Osteoblast (primary cell): ENCODE measurements around the gene ZNF397. TPM values are rescaled to one million over a fixed set of nuclear protein-coding genes. Genes with fewer than 3 reads are reported as not detected.

Experiments used
- DNase-seq: peaks from one replicate; pipeline ENCODE4 v3.0.0; 2011; ENCODE audit warnings: low spot score, mixed read lengths; ENCODE audit not compliant: insufficient read length; ENCODE audit errors: missing footprints
- H2AFZ ChIP-seq: 2 replicates; pipeline ENCODE4 v1.6.0; 2011; ENCODE audit warnings: mild to moderate bottlenecking, low read length
- H3K27ac ChIP-seq: 2 replicates; pipeline ENCODE4 v1.5.1; 2011; ENCODE audit warnings: mild to moderate bottlenecking, low read depth, low read length, moderate library complexity
- H3K27me3 ChIP-seq: 2 replicates; pipeline ENCODE4 v1.6.0; 2012; ENCODE audit warnings: mild to moderate bottlenecking, control low read depth, inconsistent platforms, low read length, moderate library complexity; ENCODE audit not compliant: insufficient read depth
- H3K36me3 ChIP-seq: 2 replicates; pipeline ENCODE4 v1.5.1; 2011; ENCODE audit warnings: mild to moderate bottlenecking, low read length, control low read depth, moderate library complexity; ENCODE audit not compliant: insufficient read depth
- H3K4me1 ChIP-seq: 2 replicates; pipeline ENCODE4 v1.5.1; 2011; ENCODE audit warnings: mild to moderate bottlenecking, low read length, control low read depth, moderate library complexity; ENCODE audit not compliant: insufficient read depth
- H3K4me2 ChIP-seq: 2 replicates; pipeline ENCODE4 v1.6.0; 2011; ENCODE audit warnings: mild to moderate bottlenecking, low read length; ENCODE audit not compliant: insufficient read depth
- H3K4me3 ChIP-seq: fragments of 200-600 bp; sonication (generic); 3 replicates; pipeline ENCODE4 v1.5.1; 2012; ENCODE audit warnings: mild to moderate bottlenecking, low read length, inconsistent platforms; ENCODE audit not compliant: insufficient read depth
- H3K79me2 ChIP-seq: 2 replicates; pipeline ENCODE4 v1.6.0; 2012; ENCODE audit warnings: mild to moderate bottlenecking, low read length, control low read depth, inconsistent platforms; ENCODE audit not compliant: insufficient read depth
- H3K9me3 ChIP-seq: 2 replicates; pipeline ENCODE4 v1.5.1; 2011; ENCODE audit warnings: low read depth, low read length, control low read depth
- H4K20me1 ChIP-seq: 2 replicates; pipeline ENCODE4 v1.6.0; 2012; ENCODE audit warnings: mild to moderate bottlenecking, low read length, control low read depth; ENCODE audit not compliant: insufficient read depth
- total RNA-seq: library from RNA; depleted of rRNA; stranded (reverse); fragments of >200 nt; gene quantifications from 2 replicates; pipeline ENCODE4 v1.2.3, GENCODE V29; 2012
- TF ChIP-seq, protein P1 (sequence below): IDR thresholded peaks from 2 replicates; pipeline ENCODE4 v1.5.1; 2011; ENCODE audit warnings: mild to moderate bottlenecking, low read depth, low read length, moderate library complexity; ENCODE audit errors: extremely low read depth

Gene ZNF397
- total RNA-seq, 1 donor = 14.1 TPM

DNA sequence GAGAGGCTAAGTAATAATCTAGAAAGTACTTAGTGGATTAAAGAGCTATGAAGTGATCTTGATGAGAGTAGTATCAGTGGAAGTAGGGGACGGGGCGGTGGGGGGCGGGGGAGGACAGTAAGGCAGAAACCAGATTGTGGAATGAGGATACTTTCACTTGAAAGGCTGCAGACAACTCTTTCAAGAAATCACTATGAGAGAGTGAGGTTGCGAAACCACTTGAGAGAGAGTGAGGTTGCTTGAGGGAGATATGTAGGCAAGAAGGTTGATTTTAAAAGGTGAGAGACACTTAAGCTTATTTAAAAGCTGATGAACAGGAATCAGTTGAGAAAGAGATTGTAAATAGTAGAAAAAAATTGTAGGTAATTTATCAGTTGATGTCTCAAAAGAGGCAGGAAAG, 3.8 kb downstream of the ZNF397 start:
- DNase-seq = no peak
- peaks cover 67% of the 10 kb centered on the region for H3K36me3 ChIP-seq
- H4K20me1 ChIP-seq = no peaks in the 10 kb centered on the region
- H3K27me3 ChIP-seq = no peaks in the 10 kb centered on the region
- no peak overlapping the region for H3K4me2 ChIP-seq
- no peak overlapping the region for H2AFZ ChIP-seq
- peaks cover 10% of the 10 kb centered on the region for H3K79me2 ChIP-seq
- peaks cover 6% of the 10 kb centered on the region for H3K4me1 ChIP-seq
- no peak overlapping the region for H3K4me3 ChIP-seq
- H3K27ac ChIP-seq = no peak overlapping the region
- H3K9me3 ChIP-seq = peaks cover 35% of the 10 kb centered on the region
- TF ChIP-seq, protein P1, sequence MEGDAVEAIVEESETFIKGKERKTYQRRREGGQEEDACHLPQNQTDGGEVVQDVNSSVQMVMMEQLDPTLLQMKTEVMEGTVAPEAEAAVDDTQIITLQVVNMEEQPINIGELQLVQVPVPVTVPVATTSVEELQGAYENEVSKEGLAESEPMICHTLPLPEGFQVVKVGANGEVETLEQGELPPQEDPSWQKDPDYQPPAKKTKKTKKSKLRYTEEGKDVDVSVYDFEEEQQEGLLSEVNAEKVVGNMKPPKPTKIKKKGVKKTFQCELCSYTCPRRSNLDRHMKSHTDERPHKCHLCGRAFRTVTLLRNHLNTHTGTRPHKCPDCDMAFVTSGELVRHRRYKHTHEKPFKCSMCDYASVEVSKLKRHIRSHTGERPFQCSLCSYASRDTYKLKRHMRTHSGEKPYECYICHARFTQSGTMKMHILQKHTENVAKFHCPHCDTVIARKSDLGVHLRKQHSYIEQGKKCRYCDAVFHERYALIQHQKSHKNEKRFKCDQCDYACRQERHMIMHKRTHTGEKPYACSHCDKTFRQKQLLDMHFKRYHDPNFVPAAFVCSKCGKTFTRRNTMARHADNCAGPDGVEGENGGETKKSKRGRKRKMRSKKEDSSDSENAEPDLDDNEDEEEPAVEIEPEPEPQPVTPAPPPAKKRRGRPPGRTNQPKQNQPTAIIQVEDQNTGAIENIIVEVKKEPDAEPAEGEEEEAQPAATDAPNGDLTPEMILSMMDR = no peak

DNA sequence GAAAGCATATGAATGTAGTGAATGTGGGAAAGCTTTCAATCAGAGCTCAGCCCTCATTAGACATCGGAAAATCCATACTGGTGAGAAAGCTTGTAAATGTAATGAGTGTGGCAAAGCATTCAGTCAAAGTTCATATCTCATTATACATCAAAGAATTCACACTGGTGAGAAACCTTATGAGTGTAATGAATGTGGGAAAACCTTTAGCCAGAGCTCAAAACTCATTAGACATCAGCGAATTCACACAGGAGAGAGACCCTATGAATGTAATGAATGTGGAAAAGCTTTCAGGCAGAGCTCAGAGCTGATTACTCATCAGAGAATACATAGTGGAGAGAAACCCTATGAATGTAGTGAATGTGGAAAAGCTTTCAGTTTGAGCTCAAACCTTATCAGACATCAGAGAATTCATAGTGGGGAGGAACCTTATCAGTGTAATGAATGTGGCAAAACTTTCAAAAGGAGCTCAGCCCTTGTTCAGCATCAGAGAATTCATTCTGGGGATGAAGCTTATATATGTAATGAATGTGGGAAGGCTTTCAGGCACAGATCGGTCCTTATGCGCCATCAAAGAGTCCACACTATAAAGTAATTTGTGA, 5.0 kb downstream of the ZNF397 start:
- Histone ChIP-seq H3K27me3 (no peaks in the 10 kb centered on the region), H2AFZ (no peak overlapping the region), H4K20me1 (no peaks in the 10 kb centered on the region), H3K4me3 (no peak overlapping the region), H3K4me1 (peaks cover 3% of the 10 kb centered on the region), H3K27ac (no peak overlapping the region), H3K4me2 (no peak overlapping the region), H3K36me3 (peaks cover 67% of the 10 kb centered on the region), H3K9me3 (peaks cover 35% of the 10 kb centered on the region), H3K79me2 (peaks cover 10% of the 10 kb centered on the region)
- no peak for DNase-seq
- TF ChIP-seq, protein P1 = no peak

DNA sequence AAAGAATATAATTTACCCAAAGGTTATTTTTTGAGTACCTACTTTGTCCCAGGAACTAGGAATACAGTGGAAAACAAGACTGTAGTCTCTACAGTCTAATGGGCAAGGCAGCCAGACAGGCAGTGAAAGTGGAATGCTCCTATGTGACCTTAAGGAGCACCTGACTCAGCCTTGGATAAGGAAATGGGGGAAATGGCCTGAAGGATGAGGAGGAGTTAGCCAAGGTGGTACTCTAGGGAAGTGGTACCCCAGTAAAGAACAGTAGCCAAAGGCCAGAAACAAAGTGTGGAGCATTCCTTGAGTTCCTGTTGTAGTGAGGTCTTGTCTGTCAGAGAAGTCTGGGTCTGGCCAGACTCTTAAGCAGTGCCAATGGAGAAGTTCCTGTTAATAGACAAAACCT, 6.0 kb downstream of the ZNF397 start:
- Histone ChIP-seq H2AFZ (no peak overlapping the region), H3K9me3 (peaks cover 36% of the 10 kb centered on the region), H3K4me1 (peaks cover 3% of the 10 kb centered on the region), H3K36me3 (peaks cover 67% of the 10 kb centered on the region), H3K27me3 (no peaks in the 10 kb centered on the region), H3K27ac (no peak overlapping the region), H3K4me3 (no peak overlapping the region), H3K4me2 (no peak overlapping the region), H4K20me1 (no peaks in the 10 kb centered on the region), H3K79me2 (peaks cover 6% of the 10 kb centered on the region)
- no peak for DNase-seq
- TF ChIP-seq, protein P1 = no peak

DNA sequence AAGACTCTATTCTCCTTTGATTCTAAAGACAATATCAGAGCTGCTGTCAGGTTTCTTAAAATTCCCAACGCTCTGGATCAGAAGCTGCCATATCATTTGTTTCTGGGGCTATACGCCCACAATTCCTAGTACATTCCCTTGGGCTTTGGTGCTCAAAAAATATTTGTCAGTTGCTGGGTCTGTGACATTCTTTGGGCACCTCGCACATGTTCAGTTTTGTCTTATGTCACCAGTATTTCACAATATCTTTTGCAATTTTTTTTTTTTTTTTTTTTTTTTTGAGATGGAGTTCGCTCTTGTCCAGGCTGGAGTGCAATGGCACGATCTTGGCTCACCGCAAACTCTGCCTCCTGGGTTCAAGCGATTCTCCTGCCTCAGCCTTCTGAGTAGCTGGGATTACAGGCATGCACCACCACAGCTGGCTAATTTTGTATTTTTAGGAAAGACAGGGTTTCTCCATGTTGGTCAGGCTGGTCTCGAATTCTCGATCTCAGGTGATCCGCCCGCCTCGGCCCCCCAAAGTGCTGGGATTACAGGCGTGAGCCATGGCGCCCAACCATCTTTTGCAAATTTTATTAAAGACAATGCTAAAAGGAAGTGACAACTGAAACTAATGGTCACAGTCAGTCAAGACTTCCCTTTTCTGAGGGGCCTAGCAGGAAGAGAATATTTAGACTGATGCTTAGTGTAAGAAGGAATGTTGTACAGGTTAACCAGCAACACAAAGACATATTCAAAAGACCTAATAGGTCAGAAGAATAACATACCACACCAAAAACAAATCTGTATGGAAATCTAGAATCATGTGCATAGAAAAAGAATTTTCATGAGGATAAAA, 6.8 kb downstream of the ZNF397 start:
- Histone ChIP-seq H3K4me1 (no peaks in the 10 kb centered on the region), H3K4me3 (no peak overlapping the region), H3K27me3 (no peaks in the 10 kb centered on the region), H3K79me2 (no peaks in the 10 kb centered on the region), H3K4me2 (no peak overlapping the region), H3K27ac (no peak overlapping the region), H4K20me1 (no peaks in the 10 kb centered on the region), H3K9me3 (peaks cover 37% of the 10 kb centered on the region), H3K36me3 (peaks cover 64% of the 10 kb centered on the region), H2AFZ (no peak overlapping the region)
- TF ChIP-seq, protein P1 = no peak
- no peak for DNase-seq
